CD4-positive, alpha-beta T cell (primary cell): Measurements from ENCODE around the gene ADAMTSL2. TPM values are rescaled to one million over a fixed set of nuclear protein-coding genes. Genes with fewer than 3 reads are reported as not detected.

Experiments
- ATAC-seq: fragments of 200-7000 bp; cut with Tn5 transposase; one replicate; pipeline ENCODE4 v1.10.0; 2022; ENCODE audit warnings: mild to moderate bottlenecking; ENCODE audit not compliant: poor library complexity
- CTCF ChIA-PET: fragments of 350-600 bp; sonication (Branson Sonifier 250); formaldehyde crosslinking; loops from one replicate; lab custom pipeline; 2021; ENCODE audit warnings: antibody characterized with exemption, inconsistent platforms; lab: Charles Lee
- POLR2A ChIA-PET: fragments of 350-600 bp; sonication (Branson Sonifier 250); formaldehyde crosslinking; loops from one replicate; lab custom pipeline; 2021; ENCODE audit warnings: antibody characterized with exemption, inconsistent platforms; lab: Charles Lee
- DNase-seq, 14 experiments: peaks; one replicate each; pipeline ENCODE4 v3.0.0-alpha.2; 2013 to 2020; ENCODE audit warnings: mixed read lengths in 2 of 14
- H3K27ac ChIP-seq, 2 donors: one replicate each; pipeline versions ENCODE4 v1.5.1 to v1.7.0; 2013; ENCODE audit warnings: low read length in 2 of 2, low read depth in 1 of 2, mild to moderate bottlenecking in 1 of 2
- H3K27me3 ChIP-seq, 2 experiments: 1 replicate in 1 of 2; 2 replicates in 1 of 2; pipeline versions ENCODE4 v1.6.1 to v1.7.0; 2013; ENCODE audit warnings: low read length in 2 of 2, control low read depth in 1 of 2, mild to moderate bottlenecking in 1 of 2, moderate library complexity in 1 of 2; ENCODE audit not compliant: insufficient read depth in 2 of 2, control insufficient read depth in 1 of 2
- H3K36me3 ChIP-seq: one replicate; pipeline ENCODE4 v1.6.1; 2013; ENCODE audit warnings: low read length, control low read depth; ENCODE audit not compliant: insufficient read depth
- H3K4me1 ChIP-seq: one replicate; pipeline ENCODE4 v1.6.1; 2013; ENCODE audit warnings: low read length, control low read depth; ENCODE audit not compliant: insufficient read depth
- H3K4me3 ChIP-seq: one replicate; pipeline ENCODE4 v1.5.1; 2013; ENCODE audit warnings: mild to moderate bottlenecking, low read length, moderate library complexity
- H3K9me3 ChIP-seq, 2 experiments: 1 replicate in 1 of 2; 2 replicates in 1 of 2; pipeline versions ENCODE4 v1.6.1 to v1.7.0; 2013; ENCODE audit warnings: low read length in 2 of 2, mild to moderate bottlenecking in 2 of 2, control low read depth in 1 of 2, moderate library complexity in 1 of 2; ENCODE audit not compliant: control insufficient read depth in 1 of 2, insufficient read depth in 1 of 2
- H3K27ac Mint-ChIP-seq: one replicate; pipeline ENCODE4 v1.8.0; 2020; ENCODE audit warnings: mixed read lengths
- H3K27me3 Mint-ChIP-seq: one replicate; pipeline ENCODE4 v1.8.0; 2021; ENCODE audit warnings: mixed read lengths
- H3K36me3 Mint-ChIP-seq: one replicate; pipeline ENCODE4 v1.8.0; 2021; ENCODE audit warnings: low read depth, mixed read lengths
- H3K4me1 Mint-ChIP-seq: one replicate; pipeline ENCODE4 v1.8.0; 2021; ENCODE audit warnings: low read depth, mixed read lengths
- H3K4me3 Mint-ChIP-seq: one replicate; pipeline ENCODE4 v1.8.0; 2020; ENCODE audit warnings: mild to moderate bottlenecking, mixed read lengths
- H3K9me3 Mint-ChIP-seq: one replicate; pipeline ENCODE4 v1.8.0; 2020; ENCODE audit warnings: mixed read lengths
- intact Hi-C, 2 experiments: fragments of 100-400 bp; cut with DNase I in 1 of 2; cut with micrococcal nuclease in 1 of 2; formaldehyde crosslinking; loops; one replicate each; pipeline versions ENCODE4 v1.15.1 to v1.9.0; 2023 to 2025; cut with DNase I, micrococcal nuclease
- total RNA-seq, 174 experiments: library from RNA in 2 of 174; stranded (reverse) in 2 of 174; gene quantifications; one replicate each; pipeline ENCODE4 v1.2.3 and lab custom pipeline; 2021 to 2026
- TF ChIP-seq, protein P1 (sequence below): fragments of 200-600 bp; IDR thresholded peaks from one replicate; pipeline ENCODE4 v1.8.0; 2022; ENCODE audit warnings: antibody characterized with exemption, mild to moderate bottlenecking

ADAMTSL2 gene
- total RNA-seq, 2 experiments from 2014 or later = 1.2 to 1.3 TPM

DNA sequence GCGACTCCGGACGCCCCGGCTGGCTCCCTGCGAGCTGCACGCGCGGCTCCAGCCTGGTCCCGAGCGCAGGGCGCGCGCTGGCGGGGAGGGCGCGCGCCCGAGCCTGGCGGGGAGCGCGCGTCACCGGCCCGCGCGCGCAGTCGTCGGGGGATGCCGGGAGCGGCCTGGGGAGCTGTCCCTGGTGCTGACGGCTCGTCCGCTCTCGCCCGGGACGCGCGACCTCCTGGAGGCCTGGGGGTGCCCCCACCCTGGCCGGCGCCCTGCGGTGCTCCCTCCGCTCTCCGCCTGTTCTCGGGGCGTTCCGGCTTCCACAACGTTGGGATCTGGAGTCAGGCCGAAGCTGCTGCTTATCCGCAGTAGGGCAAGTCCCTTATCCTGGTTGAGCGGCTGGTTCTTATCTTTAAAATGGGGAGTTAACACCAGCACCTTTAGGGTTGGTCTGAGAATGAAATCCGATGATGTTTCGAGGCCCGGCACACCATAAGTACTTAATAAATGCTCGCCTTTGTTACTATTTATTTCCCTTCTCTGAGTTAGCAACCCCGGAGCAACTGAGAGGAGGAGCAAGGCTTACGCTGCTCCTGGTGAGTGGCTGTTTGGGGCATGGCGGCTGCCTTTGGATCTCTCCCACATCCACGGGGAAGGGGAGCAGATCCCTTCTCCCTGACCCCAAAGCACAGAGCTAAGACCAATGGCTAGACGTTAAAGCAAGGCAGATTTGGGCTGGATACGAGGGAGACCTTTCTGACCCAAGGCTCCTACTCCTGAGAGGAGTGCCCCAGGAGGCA, 75.0 kb downstream of the ADAMTSL2 start, which contains the start of gene FAM163B:
TSS of gene FAM163B (minus strand) at position 79 of the 788 bp plus-strand sequence. CDS start 29,166 bp downstream, outside the sequence.
- Histone ChIP-seq H3K9me3 (peaks cover 0 to 18% of the 10 kb centered on the region in 2 experiments), H3K36me3 (no peaks in the 10 kb centered on the region), H3K4me3 (no peak within 1 kb of the TSS), H3K27ac (no peak within 1 kb of the TSS), H3K27me3 (peaks cover 21 to 38% of the 10 kb centered on the region in 2 experiments), H3K4me1 (peaks cover 8% of the 10 kb centered on the region)
- Mint-ChIP-seq H3K9me3 (no peaks in the 10 kb centered on the region), H3K36me3 (no peaks in the 10 kb centered on the region), H3K27ac (no peak within 1 kb of the TSS), H3K27me3 (peaks cover 52% of the 10 kb centered on the region), H3K4me1 (no peaks in the 10 kb centered on the region), H3K4me3 (no peak within 1 kb of the TSS)
- ChIA-PET POLR2A (no interaction called here), CTCF (interaction anchor here (0.8 kb wide), 1 partner anchor 449 kb away, joined by 3 read pairs; no protein-coding TSS in a partner anchor)
- intact Hi-C loops = loop anchor here in 1 of 2 experiments (5.0 kb wide), 1 partner anchor 98 kb away; no protein-coding TSS in a partner anchor
- TF ChIP-seq, protein P1, sequence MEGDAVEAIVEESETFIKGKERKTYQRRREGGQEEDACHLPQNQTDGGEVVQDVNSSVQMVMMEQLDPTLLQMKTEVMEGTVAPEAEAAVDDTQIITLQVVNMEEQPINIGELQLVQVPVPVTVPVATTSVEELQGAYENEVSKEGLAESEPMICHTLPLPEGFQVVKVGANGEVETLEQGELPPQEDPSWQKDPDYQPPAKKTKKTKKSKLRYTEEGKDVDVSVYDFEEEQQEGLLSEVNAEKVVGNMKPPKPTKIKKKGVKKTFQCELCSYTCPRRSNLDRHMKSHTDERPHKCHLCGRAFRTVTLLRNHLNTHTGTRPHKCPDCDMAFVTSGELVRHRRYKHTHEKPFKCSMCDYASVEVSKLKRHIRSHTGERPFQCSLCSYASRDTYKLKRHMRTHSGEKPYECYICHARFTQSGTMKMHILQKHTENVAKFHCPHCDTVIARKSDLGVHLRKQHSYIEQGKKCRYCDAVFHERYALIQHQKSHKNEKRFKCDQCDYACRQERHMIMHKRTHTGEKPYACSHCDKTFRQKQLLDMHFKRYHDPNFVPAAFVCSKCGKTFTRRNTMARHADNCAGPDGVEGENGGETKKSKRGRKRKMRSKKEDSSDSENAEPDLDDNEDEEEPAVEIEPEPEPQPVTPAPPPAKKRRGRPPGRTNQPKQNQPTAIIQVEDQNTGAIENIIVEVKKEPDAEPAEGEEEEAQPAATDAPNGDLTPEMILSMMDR = no peak
- DNase-seq (peak in 13 of 14 experiments; percentile 11 to 76 (median 36)), ATAC-seq (peak; percentile 78)

DNA sequence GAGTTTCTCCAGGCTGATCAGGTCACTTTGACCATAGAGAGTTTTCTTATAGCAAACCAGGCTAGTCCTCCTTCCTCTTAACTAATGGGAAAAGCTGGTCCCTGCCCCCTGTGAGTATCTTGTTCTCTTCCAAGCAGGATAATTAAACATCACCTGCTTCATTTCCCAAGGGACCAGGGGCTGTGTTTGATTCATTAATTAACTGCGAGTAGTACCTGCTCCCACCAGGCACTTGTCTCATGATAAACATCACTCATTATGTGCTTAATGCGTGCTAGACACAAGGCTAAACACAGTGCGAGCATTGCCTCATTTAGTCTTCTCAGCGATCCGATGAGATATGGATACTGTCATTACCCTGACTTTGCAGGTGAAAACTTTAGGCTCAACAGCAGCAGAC, 76.3 kb downstream of the ADAMTSL2 start:
- Mint-ChIP-seq H3K36me3 (no peaks in the 10 kb centered on the region), H3K4me1 (no peaks in the 10 kb centered on the region), H3K27me3 (peaks cover 54% of the 10 kb centered on the region), H3K9me3 (no peaks in the 10 kb centered on the region), H3K4me3 (no peak overlapping the region), H3K27ac (no peak overlapping the region)
- Histone ChIP-seq H3K36me3 (no peaks in the 10 kb centered on the region), H3K27me3 (peaks cover 21 to 32% of the 10 kb centered on the region in 2 experiments), H3K9me3 (peaks cover 0 to 12% of the 10 kb centered on the region in 2 experiments), H3K4me1 (no peaks in the 10 kb centered on the region), H3K27ac (no peak overlapping the region), H3K4me3 (no peak overlapping the region)
- no peak for DNase-seq
- ATAC-seq = no peak
- ChIA-PET CTCF (no interaction called here), POLR2A (no interaction called here)
- TF ChIP-seq, protein P1 = no peak
- intact Hi-C loops = loop anchor here in 1 of 2 experiments (5.0 kb wide), 1 partner anchor 96 kb away; no protein-coding TSS in a partner anchor

DNA sequence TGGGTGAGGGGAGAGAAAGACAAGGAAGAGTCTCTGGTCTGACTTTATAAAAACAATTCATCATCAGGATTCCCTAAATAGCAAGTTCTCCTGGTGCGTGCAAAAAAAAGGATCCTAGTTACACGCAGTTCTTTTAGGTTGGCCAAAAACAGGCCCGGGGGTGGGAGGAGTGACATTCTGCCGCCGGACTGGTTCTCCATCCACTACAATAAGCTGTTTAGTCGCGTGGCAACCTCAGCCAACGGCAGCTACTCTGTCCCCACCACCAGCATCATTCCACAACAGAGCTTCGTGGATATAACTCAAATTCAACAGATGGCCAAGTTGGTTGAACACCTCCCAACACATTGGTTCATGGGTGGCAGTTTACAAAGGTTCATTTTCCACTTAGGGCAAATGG, 77.5 kb downstream of the ADAMTSL2 start:
- CTCF ChIA-PET = no interaction called here

More for the DNA sequence above, 77.5 kb downstream of the ADAMTSL2 start:
- no peak overlapping the region for H3K4me3 Mint-ChIP-seq
- Histone ChIP-seq H3K36me3 (no peaks in the 10 kb centered on the region), H3K4me3 (no peak overlapping the region), H3K27me3 (peaks cover 21 to 27% of the 10 kb centered on the region in 2 experiments), H3K4me1 (no peaks in the 10 kb centered on the region), H3K9me3 (peaks cover 0 to 7% of the 10 kb centered on the region in 2 experiments), H3K27ac (no peak overlapping the region)
- intact Hi-C loops = loop anchor here in 1 of 2 experiments (5.0 kb wide), 1 partner anchor 95 kb away; no protein-coding TSS in a partner anchor
- ATAC-seq = no peak
- H3K9me3 Mint-ChIP-seq = no peaks in the 10 kb centered on the region
- H3K27me3 Mint-ChIP-seq = peaks cover 48% of the 10 kb centered on the region
- POLR2A ChIA-PET = no interaction called here
- H3K36me3 Mint-ChIP-seq = no peaks in the 10 kb centered on the region
- no peak for DNase-seq
- no peaks in the 10 kb centered on the region for H3K4me1 Mint-ChIP-seq
- TF ChIP-seq, protein P1 = no peak
- no peak overlapping the region for H3K27ac Mint-ChIP-seq
